HG02884 (cell line): Measurements from ENCODE around the gene VLDLR.
A peak's percentile ranks its signal among the peaks of the same experiment; 100 is the strongest.

Experiments
- ATAC-seq: cut with Tn5 transposase; IDR thresholded peaks from one replicate; pipeline ENCODE4 v1.9.1; 2021; ENCODE audit warnings: mild to moderate bottlenecking, moderate library complexity; ENCODE audit not compliant: unreplicated experiment

VLDLR gene

GRCh38 chr9:2620919-2621721 lies 467 bp upstream of the VLDLR start:
- peak; percentile 36 for ATAC-seq

GRCh38 chr9:2622461-2623287 lies 1.1 kb downstream of the VLDLR start:
- ATAC-seq = peak; percentile 24

GRCh38 chr9:2623288-2624050 lies 1.9 kb downstream of the VLDLR start:
- ATAC-seq = no peak

- no peak for ATAC-seq
Observed at GRCh38 chr9:2624051-2624682, 2.6 kb downstream of the VLDLR start.

GRCh38 chr9:2625427-2625826 lies 3.8 kb downstream of the VLDLR start:
- no peak for ATAC-seq

- no peak for ATAC-seq
Observed at GRCh38 chr9:2628919-2629318, 7.3 kb downstream of the VLDLR start.

- no peak for ATAC-seq
Observed at GRCh38 chr9:2630158-2630557, 8.6 kb downstream of the VLDLR start.

- no peak for ATAC-seq
Observed at GRCh38 chr9:2631263-2631662, 9.7 kb downstream of the VLDLR start.

GRCh38 chr9:2634153-2634552 lies 12.6 kb downstream of the VLDLR start:
- ATAC-seq = no peak

GRCh38 chr9:2634818-2635217 lies 13.2 kb downstream of the VLDLR start:
- no peak for ATAC-seq

- no peak for ATAC-seq
Observed at GRCh38 chr9:2635922-2636321, 14.3 kb downstream of the VLDLR start.

- no peak for ATAC-seq
Observed at GRCh38 chr9:2637390-2637789, 15.8 kb downstream of the VLDLR start.

GRCh38 chr9:2638871-2639673 lies 17.5 kb downstream of the VLDLR start:
- ATAC-seq = peak; percentile 96

GRCh38 chr9:2639786-2640185 lies 18.2 kb downstream of the VLDLR start:
- ATAC-seq = no peak

- ATAC-seq = no peak
Observed at GRCh38 chr9:2640570-2640969, 19.0 kb downstream of the VLDLR start.

GRCh38 chr9:2641033-2641432 lies 19.4 kb downstream of the VLDLR start:
- no peak for ATAC-seq

- ATAC-seq = no peak
Observed at GRCh38 chr9:2642068-2642467, 20.5 kb downstream of the VLDLR start.

GRCh38 chr9:2645569-2645968 lies 24.0 kb downstream of the VLDLR start:
- peak; percentile 85 for ATAC-seq

- peak; percentile 57 for ATAC-seq
Observed at GRCh38 chr9:2655411-2655901, 33.9 kb downstream of the VLDLR start.

- no peak for ATAC-seq
Observed at GRCh38 chr9:2657427-2657826, 35.8 kb downstream of the VLDLR start.
